Endothelial cell of umbilical vein (primary cell): Measurements from ENCODE around the gene MIA3. TPM values are rescaled to one million over a fixed set of nuclear protein-coding genes. Genes with fewer than 3 reads are reported as not detected.

Source experiments
- BruUV-seq: library from RNA; stranded (reverse); fragments of 400-500 nt; replicated peaks from 2 replicates; lab custom pipeline; 2021; lab: Mats Ljungman, UMichigan
- CTCF ChIA-PET: fragments of 300-600, 350-600 bp; sonication (Branson Sonifier 250); formaldehyde crosslinking; loops from one replicate; lab custom pipeline; 2021; ENCODE audit warnings: antibody characterized with exemption, inconsistent platforms; lab: Charles Lee
- POLR2A ChIA-PET: fragments of 300-600, 350-600 bp; sonication (Branson Sonifier 250); formaldehyde crosslinking; loops from one replicate; lab custom pipeline; 2021; ENCODE audit warnings: antibody characterized with exemption, inconsistent platforms; lab: Charles Lee
- DNase-seq: peaks from one replicate; pipeline ENCODE4 v3.0.0-alpha.2; 2011; ENCODE audit warnings: low read depth, low spot score
- FAIRE-seq: peaks from 2 replicates; lab custom pipeline; 2011; peaks lifted over from hg19 to GRCh38; lab: Jason Lieb, UNC
- H2AFZ ChIP-seq: 2 replicates; pipeline ENCODE4 v1.6.0; 2012; ENCODE audit warnings: low read depth, low read length, control low read depth, inconsistent platforms
- H3K27ac ChIP-seq: 2 replicates; pipeline ENCODE4 v1.5.1; 2011; ENCODE audit warnings: low read depth, mild to moderate bottlenecking, control low read depth, low read length, moderate library complexity; ENCODE audit not compliant: insufficient read depth
- H3K27me3 ChIP-seq, 2 experiments: 2 replicates each; pipeline versions ENCODE4 v1.6.0 to v1.6.1; 2011; ENCODE audit warnings: low read length in 2 of 2, mixed read lengths in 1 of 2; ENCODE audit not compliant: control insufficient read depth in 2 of 2, insufficient read depth in 2 of 2
- H3K36me3 ChIP-seq, 2 experiments: 2 replicates in 1 of 2; 3 replicates in 1 of 2; pipeline ENCODE4 v1.5.1; 2011; ENCODE audit warnings: low read length in 2 of 2, mild to moderate bottlenecking in 1 of 2, moderate library complexity in 1 of 2; ENCODE audit not compliant: control insufficient read depth in 2 of 2, insufficient read depth in 2 of 2; ENCODE audit errors: extremely low read depth in 1 of 2
- H3K4me1 ChIP-seq: 3 replicates; pipeline ENCODE4 v1.5.1; 2011; ENCODE audit warnings: mild to moderate bottlenecking, low read length; ENCODE audit not compliant: control insufficient read depth, insufficient read depth; ENCODE audit errors: extremely low read depth
- H3K4me2 ChIP-seq: 2 replicates; pipeline ENCODE4 v1.6.1; 2011; ENCODE audit warnings: low read length, control low read depth, mixed read lengths; ENCODE audit not compliant: insufficient read depth
- H3K4me3 ChIP-seq, 3 experiments: fragments of 200-600 bp in 1 of 3; sonication (generic), shearing (Covaris generic) in 1 of 3; replicated peaks in 1 of 3; 2 replicates each; pipeline ENCODE4 v1.5.1; 2011 to 2016; ENCODE audit warnings: control low read depth in 3 of 3, low read length in 3 of 3, mild to moderate bottlenecking in 2 of 3, inconsistent platforms in 1 of 3, low read depth in 1 of 3, moderate library complexity in 1 of 3; ENCODE audit not compliant: insufficient read depth in 1 of 3
- H3K79me2 ChIP-seq: 2 replicates; pipeline ENCODE4 v1.6.0; 2012; ENCODE audit warnings: low read length, inconsistent platforms; ENCODE audit not compliant: control insufficient read depth, insufficient read depth
- H3K9ac ChIP-seq: replicated peaks from 2 replicates; pipeline ENCODE3; 2011; ENCODE audit warnings: low read length, control low read depth; ENCODE audit not compliant: insufficient read depth; ENCODE audit errors: extremely low read depth
- H3K9me1 ChIP-seq: replicated peaks from 3 replicates; pipeline ENCODE4 v1.6.0; 2011; ENCODE audit warnings: mild to moderate bottlenecking, low read length; ENCODE audit not compliant: control insufficient read depth, insufficient read depth; ENCODE audit errors: extremely low read depth
- H3K9me3 ChIP-seq: replicated peaks from 2 replicates; pipeline ENCODE4 v1.5.1; 2012; ENCODE audit warnings: low read length, inconsistent platforms; ENCODE audit not compliant: control insufficient read depth, insufficient read depth
- H4K20me1 ChIP-seq: replicated peaks from 2 replicates; pipeline ENCODE3; 2011; ENCODE audit warnings: mild to moderate bottlenecking, low read length; ENCODE audit not compliant: control insufficient read depth, insufficient read depth; ENCODE audit errors: extremely low read depth
- EZH2 ChIP-seq: IDR thresholded peaks from 2 replicates; pipeline ENCODE4 v1.6.1; 2012; ENCODE audit warnings: borderline replicate concordance, low read depth, mild to moderate bottlenecking, moderate library complexity, low read length, inconsistent platforms; ENCODE audit not compliant: severe bottlenecking
- FOS ChIP-seq: IDR thresholded peaks from 2 replicates; pipeline ENCODE4 v1.6.1; 2011; ENCODE audit warnings: mild to moderate bottlenecking, low read length, moderate library complexity, borderline replicate concordance; ENCODE audit not compliant: insufficient read depth
- GATA2 ChIP-seq: IDR thresholded peaks from 2 replicates; pipeline ENCODE4 v1.7.0; 2011; ENCODE audit warnings: low read depth, mild to moderate bottlenecking, moderate library complexity, mixed read lengths, low read length; ENCODE audit not compliant: insufficient read length, insufficient read depth
- JUN ChIP-seq: IDR thresholded peaks from 2 replicates; pipeline ENCODE4 v1.6.1; 2011; ENCODE audit warnings: borderline replicate concordance, low read depth; ENCODE audit not compliant: insufficient read length, insufficient read depth
- MYC ChIP-seq: IDR thresholded peaks from one replicate; pipeline ENCODE4 v1.6.1; 2011; ENCODE audit warnings: mild to moderate bottlenecking, low read depth, low read length
- POLR2A ChIP-seq: IDR thresholded peaks from 2 replicates; pipeline ENCODE4 v1.6.1; 2012; ENCODE audit warnings: low read depth, mild to moderate bottlenecking, control low read depth, low read length
- POLR2AphosphoS5 ChIP-seq: IDR thresholded peaks from 2 replicates; pipeline ENCODE4 v1.6.1; 2012; ENCODE audit warnings: low read depth, mild to moderate bottlenecking, control low read depth, low read length, moderate library complexity; ENCODE audit not compliant: insufficient read depth
- dilution Hi-C: fragments of 300-500 bp; cut with MboI; formaldehyde crosslinking; loops from one replicate; pipeline ENCODE4 v1.15.0; 2019; ENCODE audit warnings: low sequenced_read_pairs; ENCODE audit not compliant: extremely low pct_ligation_motif_present
- intact Hi-C: fragments of 100-400 bp; cut with micrococcal nuclease; formaldehyde crosslinking; loops from one replicate; pipeline ENCODE4 v1.10.0; 2022
- polyA plus RNA-seq, 4 experiments: library from polyadenylated mRNA; depleted of rRNA in 3 of 4; stranded (reverse) in 3 of 4; unstranded in 1 of 4; fragments of >200 nt; gene quantifications; 2 replicates each; pipeline versions ENCODE4 v1.2.1 to v1.2.3, GENCODE V29; 2011 to 2012; ENCODE audit warnings: missing spikeins in 1 of 4
- total RNA-seq: library from RNA; stranded (reverse); gene quantifications from 2 replicates; pipeline ENCODE4 v1.2.3, GENCODE V29; 2021
- TF ChIP-seq, protein P1 (sequence below): IDR thresholded peaks from 2 replicates; pipeline ENCODE4 v1.6.1; 2011; ENCODE audit not compliant: insufficient read depth, insufficient read length
- TF ChIP-seq, protein P2 (sequence below), 2 donors: IDR thresholded peaks; 1 replicate in 1 of 2; 2 replicates in 1 of 2; pipeline ENCODE4 v1.5.1; 2011; ENCODE audit warnings: low read length in 2 of 2, mild to moderate bottlenecking in 2 of 2, moderate library complexity in 2 of 2, control low read depth in 1 of 2, inconsistent platforms in 1 of 2, low read depth in 1 of 2; ENCODE audit not compliant: insufficient read depth in 1 of 2; ENCODE audit errors: extremely low read depth in 1 of 2

MIA3 gene
- total and polyA plus RNA-seq, 2 donors (not counting 3 experiments of a cell fraction or from before 2014, with no cell fraction given), result 63.7 to 108 TPM

DNA sequence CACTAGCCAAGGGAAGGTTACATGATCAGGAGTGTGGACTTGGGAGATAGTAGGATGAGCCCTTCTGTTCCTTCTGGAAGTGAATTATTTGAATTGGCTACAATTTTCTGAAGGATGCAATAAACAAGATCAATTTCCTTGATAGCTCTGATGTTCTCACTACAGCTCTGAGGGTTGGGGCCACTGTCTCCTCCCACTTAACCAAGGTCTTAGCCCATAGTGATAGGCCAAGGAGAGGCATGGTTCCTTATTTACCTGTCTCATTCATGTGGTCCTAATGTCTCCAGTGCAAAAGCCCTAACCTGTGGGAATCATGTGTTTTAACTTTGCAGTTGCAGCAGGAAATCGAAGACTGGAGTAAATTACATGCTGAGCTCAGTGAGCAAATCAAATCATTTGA, 34.8 kb downstream of the MIA3 start:
- Histone ChIP-seq H3K4me3 (no peak overlapping the region), H2AFZ (no peak overlapping the region), H3K9me3 (no peaks in the 10 kb centered on the region), H3K27me3 (no peaks in the 10 kb centered on the region), H3K4me1 (no peaks in the 10 kb centered on the region), H3K36me3 (peaks cover 17 to 30% of the 10 kb centered on the region in 2 experiments), H3K9ac (no peak overlapping the region), H3K27ac (no peak overlapping the region), H3K4me2 (no peak overlapping the region), H3K9me1 (no peaks in the 10 kb centered on the region), H3K79me2 (no peaks in the 10 kb centered on the region), H4K20me1 (no peaks in the 10 kb centered on the region)
- DNase-seq (no peak), FAIRE-seq (no peak)
- POLR2A ChIA-PET, result no interaction called here
- no TSS peak for BruUV-seq
- CTCF ChIA-PET, result no interaction called here
- TF ChIP-seq, protein P1, sequence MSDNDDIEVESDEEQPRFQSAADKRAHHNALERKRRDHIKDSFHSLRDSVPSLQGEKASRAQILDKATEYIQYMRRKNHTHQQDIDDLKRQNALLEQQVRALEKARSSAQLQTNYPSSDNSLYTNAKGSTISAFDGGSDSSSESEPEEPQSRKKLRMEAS, result no peak
- no peak for TF ChIP-seq MYC
- TF ChIP-seq POLR2AphosphoS5, result no peak
- TF ChIP-seq POLR2A, result no peak
- TF ChIP-seq, protein P2, sequence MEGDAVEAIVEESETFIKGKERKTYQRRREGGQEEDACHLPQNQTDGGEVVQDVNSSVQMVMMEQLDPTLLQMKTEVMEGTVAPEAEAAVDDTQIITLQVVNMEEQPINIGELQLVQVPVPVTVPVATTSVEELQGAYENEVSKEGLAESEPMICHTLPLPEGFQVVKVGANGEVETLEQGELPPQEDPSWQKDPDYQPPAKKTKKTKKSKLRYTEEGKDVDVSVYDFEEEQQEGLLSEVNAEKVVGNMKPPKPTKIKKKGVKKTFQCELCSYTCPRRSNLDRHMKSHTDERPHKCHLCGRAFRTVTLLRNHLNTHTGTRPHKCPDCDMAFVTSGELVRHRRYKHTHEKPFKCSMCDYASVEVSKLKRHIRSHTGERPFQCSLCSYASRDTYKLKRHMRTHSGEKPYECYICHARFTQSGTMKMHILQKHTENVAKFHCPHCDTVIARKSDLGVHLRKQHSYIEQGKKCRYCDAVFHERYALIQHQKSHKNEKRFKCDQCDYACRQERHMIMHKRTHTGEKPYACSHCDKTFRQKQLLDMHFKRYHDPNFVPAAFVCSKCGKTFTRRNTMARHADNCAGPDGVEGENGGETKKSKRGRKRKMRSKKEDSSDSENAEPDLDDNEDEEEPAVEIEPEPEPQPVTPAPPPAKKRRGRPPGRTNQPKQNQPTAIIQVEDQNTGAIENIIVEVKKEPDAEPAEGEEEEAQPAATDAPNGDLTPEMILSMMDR (IDR thresholded peaks at IDR 0.05; ENCODE audit: extremely low read depth in 1 of 2, insufficient read depth in 1 of 2, low read depth in 1 of 2, low read length in 2 of 2), result no peak
- no peak for TF ChIP-seq JUN
- TF ChIP-seq GATA2, result no peak
- no peak for TF ChIP-seq FOS
- no peak for TF ChIP-seq EZH2
- intact Hi-C loops (no loop called here), dilution Hi-C loops (no loop called here)
